GM10266 (cell line): ENCODE measurements around the gene CAPG.

Experiments
- DNase-seq: peaks from one replicate; pipeline ENCODE4 v3.0.0; 2012; ENCODE audit errors: extremely low spot score
- CTCF ChIP-seq: IDR thresholded peaks from 2 replicates; pipeline ENCODE4 v1.5.1; 2012; ENCODE audit warnings: mild to moderate bottlenecking, low read depth; ENCODE audit not compliant: control insufficient read depth, insufficient read depth; ENCODE audit errors: missing control alignments

CAPG gene

GRCh38 chr2:85433511-85434089 is 23.4 kb upstream of the CAPG start:
- no peak for TF ChIP-seq CTCF
- no peak for DNase-seq

GRCh38 chr2:85431570-85432205 is 21.5 kb upstream of the CAPG start:
- no peak for TF ChIP-seq CTCF
- no peak for DNase-seq

- DNase-seq = no peak
- no peak for TF ChIP-seq CTCF
Observed at GRCh38 chr2:85430752-85431569, 20.8 kb upstream of the CAPG start.

- DNase-seq = no peak
- no peak for TF ChIP-seq CTCF
Observed at GRCh38 chr2:85429924-85430289, 19.7 kb upstream of the CAPG start.

- TF ChIP-seq CTCF = no peak
- no peak for DNase-seq
Observed at GRCh38 chr2:85429213-85429923, 19.2 kb upstream of the CAPG start.

- no peak for DNase-seq
Observed at GRCh38 chr2:85428343-85428881, 18.2 kb upstream of the CAPG start.

More at GRCh38 chr2:85428343-85428881, 18.2 kb upstream of the CAPG start:
- TF ChIP-seq CTCF = no peak
